WTC11 (cell line): ENCODE measurements around the gene SMIM38.

ENCODE experiments used
- ATF1 ChIP-seq: sonication (generic); formaldehyde crosslinking; IDR thresholded peaks from 2 replicates; pipeline ENCODE4 v1.8.1; 2023; ENCODE audit warnings: mild to moderate bottlenecking, moderate library complexity, missing genetic modification reagents
- CTCF ChIP-seq: fragments of 200-600 bp; IDR thresholded peaks from 2 replicates; pipeline ENCODE4 v1.8.0; 2022; ENCODE audit warnings: antibody characterized with exemption
- ELF4 ChIP-seq: sonication (generic); formaldehyde crosslinking; IDR thresholded peaks from 2 replicates; pipeline ENCODE4 v1.8.1; 2022; ENCODE audit warnings: low read depth, mild to moderate bottlenecking, moderate library complexity, missing genetic modification reagents
- JUN ChIP-seq: sonication (generic); formaldehyde crosslinking; IDR thresholded peaks from 2 replicates; pipeline ENCODE4 v1.8.0; 2023; ENCODE audit warnings: mild to moderate bottlenecking, missing genetic modification reagents
- MLX ChIP-seq: sonication (generic); formaldehyde crosslinking; IDR thresholded peaks from 2 replicates; pipeline ENCODE4 v1.8.1; 2023; ENCODE audit warnings: mild to moderate bottlenecking, missing genetic modification reagents, moderate library complexity
- PRDM15 ChIP-seq: sonication (generic); formaldehyde crosslinking; IDR thresholded peaks from 2 replicates; pipeline ENCODE4 v1.8.0; 2022; ENCODE audit warnings: missing genetic modification reagents
- TF ChIP-seq, protein P1 (sequence below): sonication (generic); formaldehyde crosslinking; IDR thresholded peaks from 2 replicates; pipeline ENCODE4 v1.8.1; 2023; ENCODE audit warnings: mild to moderate bottlenecking, missing genetic modification reagents, moderate library complexity
- TF ChIP-seq, protein P2 (sequence below): sonication (generic); formaldehyde crosslinking; IDR thresholded peaks from 2 replicates; pipeline ENCODE4 v1.8.0; 2023; ENCODE audit warnings: mild to moderate bottlenecking, missing genetic modification reagents

- TF ChIP-seq PRDM15 (CRISPR knock-in tag) (no peak), CTCF (no peak), MLX (CRISPR knock-in tag) (no peak), ATF1 (CRISPR knock-in tag) (no peak), JUN (no peak), ELF4 (CRISPR knock-in tag) (no peak)
- TF ChIP-seq, protein P1, sequence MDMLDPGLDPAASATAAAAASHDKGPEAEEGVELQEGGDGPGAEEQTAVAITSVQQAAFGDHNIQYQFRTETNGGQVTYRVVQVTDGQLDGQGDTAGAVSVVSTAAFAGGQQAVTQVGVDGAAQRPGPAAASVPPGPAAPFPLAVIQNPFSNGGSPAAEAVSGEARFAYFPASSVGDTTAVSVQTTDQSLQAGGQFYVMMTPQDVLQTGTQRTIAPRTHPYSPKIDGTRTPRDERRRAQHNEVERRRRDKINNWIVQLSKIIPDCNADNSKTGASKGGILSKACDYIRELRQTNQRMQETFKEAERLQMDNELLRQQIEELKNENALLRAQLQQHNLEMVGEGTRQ (CRISPR knock-in tag), result no peak
- TF ChIP-seq, protein P2, sequence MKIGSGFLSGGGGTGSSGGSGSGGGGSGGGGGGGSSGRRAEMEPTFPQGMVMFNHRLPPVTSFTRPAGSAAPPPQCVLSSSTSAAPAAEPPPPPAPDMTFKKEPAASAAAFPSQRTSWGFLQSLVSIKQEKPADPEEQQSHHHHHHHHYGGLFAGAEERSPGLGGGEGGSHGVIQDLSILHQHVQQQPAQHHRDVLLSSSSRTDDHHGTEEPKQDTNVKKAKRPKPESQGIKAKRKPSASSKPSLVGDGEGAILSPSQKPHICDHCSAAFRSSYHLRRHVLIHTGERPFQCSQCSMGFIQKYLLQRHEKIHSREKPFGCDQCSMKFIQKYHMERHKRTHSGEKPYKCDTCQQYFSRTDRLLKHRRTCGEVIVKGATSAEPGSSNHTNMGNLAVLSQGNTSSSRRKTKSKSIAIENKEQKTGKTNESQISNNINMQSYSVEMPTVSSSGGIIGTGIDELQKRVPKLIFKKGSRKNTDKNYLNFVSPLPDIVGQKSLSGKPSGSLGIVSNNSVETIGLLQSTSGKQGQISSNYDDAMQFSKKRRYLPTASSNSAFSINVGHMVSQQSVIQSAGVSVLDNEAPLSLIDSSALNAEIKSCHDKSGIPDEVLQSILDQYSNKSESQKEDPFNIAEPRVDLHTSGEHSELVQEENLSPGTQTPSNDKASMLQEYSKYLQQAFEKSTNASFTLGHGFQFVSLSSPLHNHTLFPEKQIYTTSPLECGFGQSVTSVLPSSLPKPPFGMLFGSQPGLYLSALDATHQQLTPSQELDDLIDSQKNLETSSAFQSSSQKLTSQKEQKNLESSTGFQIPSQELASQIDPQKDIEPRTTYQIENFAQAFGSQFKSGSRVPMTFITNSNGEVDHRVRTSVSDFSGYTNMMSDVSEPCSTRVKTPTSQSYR, result no peak
These were observed 49.5 kb upstream of the SMIM38 start for GRCh38 chr11:69106031-69106811.
